Astrocyte (in vitro differentiated cells and primary cell): Measurements from ENCODE around the gene CCDC87.

Experiments
- EZH2 ChIP-seq: IDR thresholded peaks from 2 replicates; pipeline ENCODE4 v1.6.1; 2012; ENCODE audit warnings: mild to moderate bottlenecking, low read length, inconsistent platforms; ENCODE audit not compliant: insufficient read depth
- TF ChIP-seq, protein P1 (sequence below): IDR thresholded peaks from 2 replicates; pipeline ENCODE4 v1.5.1; 2011; ENCODE audit warnings: low read depth, mild to moderate bottlenecking, inconsistent platforms, low read length, moderate library complexity; ENCODE audit not compliant: insufficient read depth

DNA sequence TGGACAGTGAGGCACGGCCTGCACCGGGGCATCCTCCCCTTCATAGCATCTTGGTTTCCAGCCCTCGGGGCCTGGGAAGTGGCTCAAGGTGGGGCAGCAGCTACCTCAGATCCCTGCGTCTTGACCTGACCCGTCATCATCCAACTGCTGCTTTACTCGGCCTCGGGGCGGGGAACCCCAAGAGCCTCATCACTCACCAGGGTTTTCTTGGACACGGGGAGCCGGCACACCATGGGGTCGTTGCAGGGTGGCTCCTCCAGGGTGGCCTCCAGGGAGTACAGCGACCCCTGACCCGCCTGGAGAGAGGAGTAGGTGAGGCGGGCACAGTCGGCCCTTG lies 25.1 kb downstream of the CCDC87 start:
- TF ChIP-seq, protein P1, sequence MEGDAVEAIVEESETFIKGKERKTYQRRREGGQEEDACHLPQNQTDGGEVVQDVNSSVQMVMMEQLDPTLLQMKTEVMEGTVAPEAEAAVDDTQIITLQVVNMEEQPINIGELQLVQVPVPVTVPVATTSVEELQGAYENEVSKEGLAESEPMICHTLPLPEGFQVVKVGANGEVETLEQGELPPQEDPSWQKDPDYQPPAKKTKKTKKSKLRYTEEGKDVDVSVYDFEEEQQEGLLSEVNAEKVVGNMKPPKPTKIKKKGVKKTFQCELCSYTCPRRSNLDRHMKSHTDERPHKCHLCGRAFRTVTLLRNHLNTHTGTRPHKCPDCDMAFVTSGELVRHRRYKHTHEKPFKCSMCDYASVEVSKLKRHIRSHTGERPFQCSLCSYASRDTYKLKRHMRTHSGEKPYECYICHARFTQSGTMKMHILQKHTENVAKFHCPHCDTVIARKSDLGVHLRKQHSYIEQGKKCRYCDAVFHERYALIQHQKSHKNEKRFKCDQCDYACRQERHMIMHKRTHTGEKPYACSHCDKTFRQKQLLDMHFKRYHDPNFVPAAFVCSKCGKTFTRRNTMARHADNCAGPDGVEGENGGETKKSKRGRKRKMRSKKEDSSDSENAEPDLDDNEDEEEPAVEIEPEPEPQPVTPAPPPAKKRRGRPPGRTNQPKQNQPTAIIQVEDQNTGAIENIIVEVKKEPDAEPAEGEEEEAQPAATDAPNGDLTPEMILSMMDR, result no peak
- no peak for TF ChIP-seq EZH2
